K562 (cell line): ENCODE results near the gene KIF3B. TPM values are rescaled to one million over a fixed set of nuclear protein-coding genes. Genes with fewer than 3 reads are reported as not detected.

ENCODE experiments used
- CC2D1A ChIP-seq: fragments of 450-650 bp; IDR thresholded peaks from 2 replicates; pipeline ENCODE4 v1.6.1; 2017; ENCODE audit warnings: mild to moderate bottlenecking
- CEBPB ChIP-seq: fragments of 450-650 bp; IDR thresholded peaks from 2 replicates; pipeline ENCODE4 v1.6.1; 2016; ENCODE audit warnings: missing genetic modification characterization, missing compliant biosample characterization
- DPF2 ChIP-seq: fragments of 450-650 bp; IDR thresholded peaks from 2 replicates; pipeline ENCODE4 v1.6.1; 2016
- ETV1 ChIP-seq: fragments of 450-650 bp; conservative IDR thresholded peaks from 2 replicates; pipeline ENCODE4 v1.6.1; 2016; ENCODE audit warnings: missing genetic modification characterization, control low read depth, low read depth, missing compliant biosample characterization
- ETV6 ChIP-seq, 3 experiments: fragments of 150-350 bp in 1 of 3; sonication (generic) in 1 of 3; formaldehyde crosslinking in 1 of 3; IDR thresholded peaks; 2 replicates each; pipeline versions ENCODE4 v1.6.1 to v1.8.0; 2014 to 2022; ENCODE audit warnings: borderline replicate concordance in 2 of 3, low read depth in 2 of 3, antibody characterized with exemption in 1 of 3, low read length in 1 of 3, mild to moderate bottlenecking in 1 of 3, missing genetic modification reagents in 1 of 3
- GABPA ChIP-seq: fragments of 200-800 bp; sonication (Bioruptor generic); conservative IDR thresholded peaks from 2 replicates; pipeline ENCODE4 v1.6.1; 2016; ENCODE audit warnings: low read depth, missing genetic modification characterization, missing compliant biosample characterization
- JUND ChIP-seq, 2 experiments: IDR thresholded peaks; 2 replicates in 1 of 2; 3 replicates in 1 of 2; pipeline ENCODE4 v1.6.1; 2011; ENCODE audit warnings: borderline replicate concordance in 2 of 2, low read depth in 2 of 2, low read length in 2 of 2, improper control_type of control experiment in 1 of 2, missing biosample characterization in 1 of 2, missing genetic modification characterization in 1 of 2, missing genetic modification reagents in 1 of 2
- NRF1 ChIP-seq, 2 experiments: fragments of 450-650 bp; IDR thresholded peaks in 1 of 2; conservative IDR thresholded peaks in 1 of 2; 2 replicates each; pipeline ENCODE4 v1.6.1; 2014; ENCODE audit warnings: mild to moderate bottlenecking in 2 of 2
- PTTG1 ChIP-seq: fragments of 450-650 bp; IDR thresholded peaks from 2 replicates; pipeline ENCODE4 v1.6.1; 2016; ENCODE audit warnings: low read depth, mild to moderate bottlenecking, missing genetic modification characterization, missing compliant biosample characterization
- RCOR1 ChIP-seq, 2 experiments: IDR thresholded peaks; 2 replicates each; pipeline ENCODE4 v1.6.1; 2012; ENCODE audit warnings: low read depth in 2 of 2, low read length in 2 of 2, borderline replicate concordance in 1 of 2, improper control_type of control experiment in 1 of 2
- RUNX1 ChIP-seq: sonication (generic); IDR thresholded peaks from 2 replicates; pipeline ENCODE4 v1.6.1; 2016; ENCODE audit warnings: antibody characterized with exemption, low read depth
- SIRT6 ChIP-seq: IDR thresholded peaks from one replicate; pipeline ENCODE4 v1.6.1; 2012; ENCODE audit warnings: low read depth, mild to moderate bottlenecking, control low read depth, inconsistent platforms, low read length, moderate library complexity
- SMARCA4 ChIP-seq: fragments of 450-650 bp; IDR thresholded peaks from 2 replicates; pipeline ENCODE4 v1.6.1; 2016
- XRCC3 ChIP-seq: fragments of 450-650 bp; IDR thresholded peaks from 2 replicates; pipeline ENCODE4 v1.6.1; 2017; ENCODE audit warnings: mild to moderate bottlenecking, moderate library complexity
- ZEB2 ChIP-seq: fragments of 450-650 bp; IDR thresholded peaks from 2 replicates; pipeline ENCODE4 v1.6.1; 2016
- ZNF232 ChIP-seq: sonication (generic); formaldehyde crosslinking; IDR thresholded peaks from 2 replicates; pipeline ENCODE4 v1.8.0; 2022; ENCODE audit warnings: mild to moderate bottlenecking, missing genetic modification reagents
- ZNF282 ChIP-seq: sonication (generic); formaldehyde crosslinking; IDR thresholded peaks from 2 replicates; pipeline ENCODE4 v1.8.1; 2023; ENCODE audit warnings: missing genetic modification reagents
- ZNF551 ChIP-seq: fragments of 250-450 bp; sonication (Bioruptor Pico); IDR thresholded peaks from 2 replicates; pipeline ENCODE4 v1.5.0; 2021; ENCODE audit warnings: mild to moderate bottlenecking, moderate library complexity
- ZNF561 ChIP-seq: fragments of 450-650 bp; formaldehyde crosslinking; conservative IDR thresholded peaks from 2 replicates; pipeline ENCODE4 v1.4.0; 2020; ENCODE audit warnings: mild to moderate bottlenecking, moderate library complexity
- polyA plus RNA-seq, 8 experiments: library from polyadenylated mRNA; depleted of rRNA in 4 of 8; stranded (reverse) in 5 of 8; unstranded in 3 of 8; fragments of >200 nt; fragmentation: Nextera tagmentation in 2 of 8; fragmentation: Illumina TruSeq in 1 of 8; extraction: Ambion mirVana in 2 of 8; extraction: Trizol in 1 of 8; gene quantifications; 2 replicates each; pipeline versions ENCODE4 v1.2.1 to v1.2.3, GENCODE V29; 2011 to 2014; ENCODE audit warnings: inconsistent platforms in 1 of 8, missing spikeins in 1 of 8
- total RNA-seq, 7 experiments: library from RNA; depleted of rRNA in 6 of 7; stranded (reverse); fragments of >200 nt in 6 of 7; fragmentation: Illumina TruSeq in 2 of 7; extraction: Trizol in 2 of 7; gene quantifications; 2 replicates each; pipeline versions ENCODE4 v1.2.1 to v1.2.3, GENCODE V29; 2011 to 2021; ENCODE audit warnings: low replicate concordance in 1 of 7
- TF ChIP-seq, protein P1 (sequence below): fragments of 250-450 bp; sonication (Bioruptor Pico); IDR thresholded peaks from 2 replicates; pipeline ENCODE4 v1.4.0; 2020; ENCODE audit warnings: mild to moderate bottlenecking
- TF ChIP-seq, protein P2 (sequence below): sonication (generic); formaldehyde crosslinking; IDR thresholded peaks from 2 replicates; pipeline ENCODE4 v1.8.0; 2022; ENCODE audit warnings: mild to moderate bottlenecking, missing genetic modification reagents
- TF ChIP-seq, protein P3 (sequence below): fragments of 250-450 bp; sonication (Bioruptor Pico); IDR thresholded peaks from 2 replicates; pipeline ENCODE4 v1.5.0; 2021
- TF ChIP-seq, protein P4 (sequence below): fragments of 450-650 bp; IDR thresholded peaks from 2 replicates; pipeline ENCODE4 v1.6.1; 2016; ENCODE audit warnings: antibody characterized with exemption

KIF3B gene
- total and polyA plus RNA-seq, 9 of the 15 experiments (the other 6 are each of a cell fraction or from before 2014, with no cell fraction given) = 2.9 to 12.3 (median 8.6) TPM

DNA sequence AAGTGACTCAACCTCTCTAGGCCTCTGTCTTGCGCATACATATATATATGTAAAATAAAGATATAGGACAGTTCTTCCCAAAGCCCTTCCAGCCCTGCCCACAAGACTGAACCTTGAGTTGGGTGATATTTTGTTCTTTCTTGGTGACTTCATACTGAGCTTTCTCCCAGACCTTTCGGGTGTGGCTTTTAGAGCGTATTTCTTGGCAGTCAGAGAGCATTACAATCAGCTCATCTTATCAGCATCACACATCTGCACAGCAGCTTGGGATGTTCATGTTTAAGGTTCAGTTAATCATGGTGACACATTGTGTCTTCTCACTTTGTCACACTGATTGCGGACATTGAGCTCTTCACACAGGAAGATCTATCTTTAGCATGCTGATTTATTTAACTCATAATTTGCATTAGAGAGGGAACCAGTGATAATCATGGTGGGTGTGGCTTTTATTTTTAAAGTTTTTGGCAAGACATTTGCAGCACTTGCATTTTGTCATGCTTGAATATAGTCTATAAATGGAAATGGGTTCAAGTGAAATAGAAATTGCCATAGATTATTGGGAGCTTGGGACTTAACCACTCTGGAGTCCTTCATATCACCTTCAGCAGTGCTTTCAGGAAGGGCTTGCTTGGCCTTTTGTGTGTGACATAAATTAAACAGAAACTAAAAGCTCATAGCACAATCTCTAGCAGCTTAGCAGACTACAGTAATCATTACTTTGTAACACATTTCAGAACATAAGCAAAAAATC lies 8.3 kb downstream of the KIF3B start (continued):
- TF ChIP-seq, protein P1, sequence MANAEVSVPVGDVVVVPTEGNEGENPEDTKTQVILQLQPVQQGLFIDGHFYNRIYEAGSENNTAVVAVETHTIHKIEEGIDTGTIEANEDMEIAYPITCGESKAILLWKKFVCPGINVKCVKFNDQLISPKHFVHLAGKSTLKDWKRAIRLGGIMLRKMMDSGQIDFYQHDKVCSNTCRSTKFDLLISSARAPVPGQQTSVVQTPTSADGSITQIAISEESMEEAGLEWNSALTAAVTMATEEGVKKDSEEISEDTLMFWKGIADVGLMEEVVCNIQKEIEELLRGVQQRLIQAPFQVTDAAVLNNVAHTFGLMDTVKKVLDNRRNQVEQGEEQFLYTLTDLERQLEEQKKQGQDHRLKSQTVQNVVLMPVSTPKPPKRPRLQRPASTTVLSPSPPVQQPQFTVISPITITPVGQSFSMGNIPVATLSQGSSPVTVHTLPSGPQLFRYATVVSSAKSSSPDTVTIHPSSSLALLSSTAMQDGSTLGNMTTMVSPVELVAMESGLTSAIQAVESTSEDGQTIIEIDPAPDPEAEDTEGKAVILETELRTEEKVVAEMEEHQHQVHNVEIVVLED (CRISPR knock-in tag) = no peak
- peak; percentile 98 for TF ChIP-seq DPF2
- no peak for TF ChIP-seq ZNF551
- no peak for TF ChIP-seq PTTG1 (tag)
- TF ChIP-seq, protein P2, sequence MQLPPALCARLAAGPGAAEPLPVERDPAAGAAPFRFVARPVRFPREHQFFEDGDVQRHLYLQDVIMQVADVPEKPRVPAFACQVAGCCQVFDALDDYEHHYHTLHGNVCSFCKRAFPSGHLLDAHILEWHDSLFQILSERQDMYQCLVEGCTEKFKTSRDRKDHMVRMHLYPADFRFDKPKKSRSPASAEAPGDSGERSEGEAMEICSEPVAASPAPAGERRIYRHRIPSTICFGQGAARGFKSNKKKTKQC (CRISPR knock-in tag) = no peak
- TF ChIP-seq ZNF561 (CRISPR knock-in tag) = no peak
- TF ChIP-seq SMARCA4 = peak; percentile 99
- TF ChIP-seq ETV6 (IDR thresholded peaks at IDR 0.05; ENCODE audit: borderline replicate concordance in 1 of 2, low read depth in 2 of 2, low read length in 1 of 2) = peak in 1 of 2 experiments; percentile 71; a peak in 1 of 4 replicates
- TF ChIP-seq ETV6 (CRISPR knock-in tag; IDR thresholded peaks at IDR 0.05; ENCODE audit: borderline replicate concordance) = no peak
- no peak for TF ChIP-seq XRCC3
- TF ChIP-seq JUND (IDR thresholded peaks at IDR 0.05; ENCODE audit: borderline replicate concordance, low read depth, low read length) = peak; percentile 87
- TF ChIP-seq JUND (tag; IDR thresholded peaks at IDR 0.05; ENCODE audit: borderline replicate concordance, low read depth, low read length) = peak; percentile 87; the same call in 2 of the 3 replicates
- no peak for TF ChIP-seq SIRT6
- 0 out of 2 replicates have a peak, but pooled peaks have one; percentile 47 for TF ChIP-seq GABPA (tag)
- no peak for TF ChIP-seq CEBPB (tag)
- peak; percentile 61 to 65 for TF ChIP-seq NRF1 (conservative IDR thresholded peaks at IDR 0.05 in 1 of 2, IDR thresholded peaks at IDR 0.05 in 1 of 2)
- TF ChIP-seq CC2D1A = peak; percentile 66; the same call in 1 of the 2 replicates
- 0 out of 2 replicates have a peak, but pooled peaks have one; percentile 38 for TF ChIP-seq RUNX1
- TF ChIP-seq ZNF282 (CRISPR knock-in tag) = no peak
- peak; percentile 93 for TF ChIP-seq ZEB2
- TF ChIP-seq, protein P3, sequence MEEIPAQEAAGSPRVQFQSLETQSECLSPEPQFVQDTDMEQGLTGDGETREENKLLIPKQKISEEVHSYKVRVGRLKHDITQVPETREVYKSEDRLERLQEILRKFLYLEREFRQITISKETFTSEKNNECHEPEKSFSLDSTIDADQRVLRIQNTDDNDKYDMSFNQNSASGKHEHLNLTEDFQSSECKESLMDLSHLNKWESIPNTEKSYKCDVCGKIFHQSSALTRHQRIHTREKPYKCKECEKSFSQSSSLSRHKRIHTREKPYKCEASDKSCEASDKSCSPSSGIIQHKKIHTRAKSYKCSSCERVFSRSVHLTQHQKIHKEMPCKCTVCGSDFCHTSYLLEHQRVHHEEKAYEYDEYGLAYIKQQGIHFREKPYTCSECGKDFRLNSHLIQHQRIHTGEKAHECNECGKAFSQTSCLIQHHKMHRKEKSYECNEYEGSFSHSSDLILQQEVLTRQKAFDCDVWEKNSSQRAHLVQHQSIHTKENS (CRISPR knock-in tag) = no peak
- TF ChIP-seq, protein P4, sequence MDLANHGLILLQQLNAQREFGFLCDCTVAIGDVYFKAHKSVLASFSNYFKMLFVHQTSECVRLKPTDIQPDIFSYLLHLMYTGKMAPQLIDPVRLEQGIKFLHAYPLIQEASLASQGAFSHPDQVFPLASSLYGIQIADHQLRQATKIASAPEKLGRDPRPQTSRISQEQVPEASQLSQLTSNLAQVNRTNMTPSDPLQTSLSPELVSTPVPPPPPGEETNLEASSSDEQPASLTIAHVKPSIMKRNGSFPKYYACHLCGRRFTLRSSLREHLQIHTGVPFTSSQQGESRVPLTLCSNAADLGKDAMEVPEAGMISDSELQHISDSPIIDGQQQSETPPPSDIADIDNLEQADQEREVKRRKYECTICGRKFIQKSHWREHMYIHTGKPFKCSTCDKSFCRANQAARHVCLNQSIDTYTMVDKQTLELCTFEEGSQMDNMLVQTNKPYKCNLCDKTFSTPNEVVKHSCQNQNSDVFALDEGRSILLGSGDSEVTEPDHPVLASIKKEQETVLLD = no peak
- no peak; the same call in 1 of the 2 replicates for TF ChIP-seq ETV1
- peak; percentile 96 to 100 for TF ChIP-seq RCOR1 (IDR thresholded peaks at IDR 0.05; ENCODE audit: borderline replicate concordance in 1 of 2, low read depth in 2 of 2, low read length in 2 of 2)
- TF ChIP-seq ZNF232 = no peak
